GF-D8 (cell line): ENCODE measurements around the gene PER1.

Source experiments
- DNase-seq: peaks from one replicate; lab custom pipeline; 2025; lab: John Stamatoyannopoulos, UW

Gene PER1

DNA sequence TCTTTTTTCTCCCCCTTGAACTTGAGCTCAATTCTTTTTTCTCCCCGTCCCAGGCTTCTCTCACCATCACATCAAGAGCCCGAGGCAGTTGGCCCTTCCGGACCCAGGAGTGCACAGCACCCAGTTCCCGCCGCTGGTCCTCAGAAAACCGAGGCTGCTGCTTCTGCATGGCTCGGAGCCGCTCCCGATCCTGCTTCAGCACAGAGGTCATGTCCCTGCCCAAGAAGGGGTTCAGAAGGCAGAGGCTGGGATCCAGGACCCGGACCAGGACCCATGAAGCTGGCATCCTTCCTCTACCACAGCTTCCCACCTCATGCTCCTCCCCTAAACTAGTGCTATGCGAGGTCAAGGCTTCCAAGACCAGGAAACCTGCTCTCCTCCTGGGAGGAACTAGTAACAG, 10.5 kb downstream of the PER1 start:
- no peak for DNase-seq

- DNase-seq, result no peak
Observed at GRCh38 chr17:8141045-8141444, 11.2 kb downstream of the PER1 start.

DNA sequence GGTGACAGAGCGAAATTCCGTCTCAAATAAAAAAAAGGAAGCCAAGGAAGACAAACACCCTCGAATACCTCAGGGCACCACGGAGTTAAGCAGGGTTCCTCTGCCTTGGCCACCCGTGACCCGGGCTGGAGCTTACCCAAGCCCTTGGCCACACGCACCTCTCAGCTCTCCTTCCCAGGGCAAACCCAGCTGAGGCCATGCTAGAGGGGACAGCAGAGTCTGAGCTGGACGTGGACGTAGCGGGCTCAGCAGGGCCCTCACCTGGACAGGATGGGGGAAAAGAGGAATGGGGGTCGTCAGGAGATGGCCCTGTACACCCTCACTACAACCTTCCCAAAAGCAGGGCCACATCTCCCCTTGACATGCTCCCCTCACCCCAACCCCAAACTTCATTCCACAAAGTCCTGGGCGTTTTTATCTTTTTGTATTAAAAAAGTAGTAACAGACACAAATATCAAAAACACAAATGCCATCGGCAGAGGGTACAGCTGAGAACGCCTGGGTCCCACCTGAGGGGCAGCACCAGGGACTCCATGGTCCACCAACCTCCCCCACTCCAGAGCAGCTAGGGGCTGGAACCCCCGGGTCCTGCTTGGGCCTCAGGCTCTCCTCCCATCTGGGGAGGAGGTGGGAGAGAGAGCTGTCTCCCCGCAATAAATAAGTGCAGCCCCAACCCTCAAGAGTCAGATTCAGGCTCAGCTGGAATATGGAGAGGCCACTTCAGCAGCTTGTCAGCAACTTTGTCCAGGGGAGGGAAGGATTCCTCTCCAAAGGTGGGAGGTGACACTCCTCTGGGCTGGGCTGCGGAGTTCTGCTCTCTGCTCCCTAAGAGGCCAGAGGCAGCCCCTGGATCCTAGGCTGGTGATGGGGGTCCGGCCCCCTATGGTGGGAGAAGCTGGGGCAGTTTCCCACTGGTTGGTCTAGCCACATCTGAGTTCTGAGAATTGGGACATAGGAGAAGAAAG, 11.9 kb downstream of the PER1 start:
- no peak for DNase-seq

DNA sequence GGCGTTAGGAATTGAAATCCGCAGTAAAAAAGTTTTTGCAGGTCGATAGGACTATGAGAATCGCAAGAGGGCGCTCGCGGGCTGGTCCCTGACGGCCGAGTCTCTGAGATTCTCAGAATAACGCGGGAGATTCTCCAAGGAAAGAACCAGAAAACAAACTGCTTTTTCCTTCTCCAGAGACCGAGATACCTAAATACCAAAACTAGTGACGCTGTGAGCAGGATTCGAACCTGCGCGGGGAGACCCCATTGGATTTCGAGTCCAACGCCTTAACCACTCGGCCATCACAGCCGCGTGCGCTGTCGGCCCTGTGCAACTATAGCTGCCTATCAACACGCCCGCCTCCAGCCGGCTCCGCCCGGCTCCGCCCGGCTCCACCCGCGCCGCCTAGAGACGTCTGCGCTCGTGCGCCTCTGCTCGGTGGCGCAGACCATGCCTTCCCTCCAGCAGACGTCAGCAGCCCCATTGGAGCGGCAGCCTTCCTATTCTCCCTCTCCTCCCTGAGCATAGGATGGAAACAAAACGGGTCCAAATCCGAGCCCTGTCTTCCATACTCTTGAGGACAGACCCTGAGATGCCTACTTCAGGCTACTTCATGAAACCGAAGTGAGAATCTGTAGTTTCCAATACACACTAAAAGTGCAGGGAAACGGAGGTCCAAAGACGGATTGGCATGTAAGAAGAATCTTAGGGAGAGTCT, 13.4 kb downstream of the PER1 start:
- peak; percentile 77 for DNase-seq

- DNase-seq, result no peak
Observed at GRCh38 chr17:8138374-8138671, 13.9 kb downstream of the PER1 start.

DNA sequence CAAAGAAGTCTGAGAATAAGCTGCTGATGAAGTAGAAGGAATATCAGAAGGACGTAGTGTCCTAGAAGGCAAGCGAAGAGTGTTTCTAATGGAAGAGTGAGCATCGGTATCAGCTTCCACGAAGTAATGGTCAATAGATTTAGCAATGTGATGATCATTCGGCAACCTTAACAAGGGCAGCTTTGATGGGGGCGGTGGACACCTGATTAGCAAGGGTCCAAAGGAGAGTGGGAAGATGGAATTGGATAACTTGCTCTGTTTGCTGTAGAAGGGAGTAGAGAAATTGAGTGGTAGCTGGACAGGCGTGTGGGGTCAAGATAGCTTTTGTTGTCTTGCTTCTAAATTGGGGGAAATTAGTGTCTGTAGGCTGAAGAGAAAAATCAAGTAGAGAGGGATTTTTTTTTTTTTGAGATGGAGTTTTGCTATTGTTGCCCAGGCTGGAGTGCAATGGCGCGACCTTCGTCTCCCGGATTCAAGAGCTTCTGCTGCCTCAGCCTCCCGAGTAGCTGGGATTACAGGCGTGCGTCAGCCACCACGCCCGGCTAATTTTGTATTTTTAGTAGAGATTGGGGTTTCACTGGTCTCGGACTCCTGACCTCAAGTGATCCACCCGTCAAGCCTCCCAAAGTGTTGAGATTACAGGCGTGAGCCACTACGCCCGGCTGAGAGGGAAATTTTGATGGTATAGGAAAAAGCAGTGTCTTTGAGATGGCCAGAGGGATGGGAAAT, 14.4 kb downstream of the PER1 start:
- DNase-seq, result no peak

DNA sequence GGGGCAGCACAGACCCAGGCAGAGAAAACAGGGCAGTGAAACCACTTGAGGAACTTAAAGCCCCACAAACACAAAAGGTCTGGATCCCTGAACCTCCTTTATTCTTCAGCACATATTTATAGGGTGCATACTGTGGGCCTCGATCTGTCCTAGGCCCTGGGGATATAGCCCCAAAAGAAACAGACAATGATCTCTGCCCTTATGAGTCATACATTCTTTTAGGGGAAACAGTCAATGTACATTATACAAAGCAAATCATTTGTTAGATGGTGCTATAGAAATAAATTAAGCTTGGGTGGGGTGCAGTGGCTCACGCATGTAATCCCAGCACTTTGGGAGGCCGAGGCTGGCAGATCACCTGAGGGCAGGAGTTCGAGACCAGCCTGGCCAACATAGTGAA, 18.3 kb downstream of the PER1 start:
- DNase-seq, result no peak

DNA sequence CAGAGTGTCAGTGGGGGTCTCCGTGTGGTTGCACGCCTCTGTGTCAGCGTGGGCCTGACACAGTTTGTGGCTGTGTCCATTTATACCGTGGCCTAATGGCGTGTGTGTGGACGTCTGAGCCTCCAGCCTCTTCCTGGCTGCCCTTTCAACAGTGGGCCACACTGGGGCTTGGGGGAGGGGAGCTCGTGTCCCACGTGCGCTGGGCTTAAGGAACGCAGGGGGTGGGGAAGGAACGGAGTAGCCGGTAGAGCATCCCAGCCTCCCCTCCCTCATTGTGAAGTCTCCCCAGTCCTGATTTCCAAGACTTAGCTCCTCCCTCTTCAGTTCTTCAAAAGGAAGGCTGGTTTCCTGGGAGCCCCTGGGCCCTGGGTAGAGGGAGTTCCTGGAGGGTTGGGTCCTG, 18.8 kb downstream of the PER1 start:
- no peak for DNase-seq

DNA sequence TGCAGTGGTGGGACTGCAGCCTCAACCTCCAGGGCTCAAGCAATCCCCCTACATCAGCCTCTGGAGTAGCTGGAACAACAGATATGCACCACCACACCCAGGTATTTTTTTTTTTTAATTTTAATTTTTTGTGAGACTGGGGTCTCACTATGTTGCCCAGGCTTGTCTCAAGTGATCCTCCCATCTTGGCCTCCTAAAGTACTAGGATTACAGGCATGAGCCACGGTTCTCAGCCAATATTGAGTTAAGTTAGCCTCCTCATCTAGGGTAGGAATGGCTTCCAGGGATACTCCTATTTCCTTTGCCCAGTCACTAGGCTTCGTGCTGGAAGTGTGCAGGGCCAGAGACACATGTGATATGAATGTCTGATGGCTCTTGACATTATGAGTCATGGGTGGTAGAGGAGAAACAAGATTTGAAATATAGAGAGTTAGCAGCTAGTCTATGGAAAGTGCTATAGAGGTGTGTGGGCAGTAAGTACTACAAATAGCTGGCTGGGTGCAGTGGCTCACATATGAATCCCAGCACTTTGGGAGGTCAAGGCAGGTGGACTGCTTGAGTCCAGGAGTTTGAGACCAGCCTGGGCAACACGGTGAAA, 20.3 kb downstream of the PER1 start:
- DNase-seq, result no peak

DNA sequence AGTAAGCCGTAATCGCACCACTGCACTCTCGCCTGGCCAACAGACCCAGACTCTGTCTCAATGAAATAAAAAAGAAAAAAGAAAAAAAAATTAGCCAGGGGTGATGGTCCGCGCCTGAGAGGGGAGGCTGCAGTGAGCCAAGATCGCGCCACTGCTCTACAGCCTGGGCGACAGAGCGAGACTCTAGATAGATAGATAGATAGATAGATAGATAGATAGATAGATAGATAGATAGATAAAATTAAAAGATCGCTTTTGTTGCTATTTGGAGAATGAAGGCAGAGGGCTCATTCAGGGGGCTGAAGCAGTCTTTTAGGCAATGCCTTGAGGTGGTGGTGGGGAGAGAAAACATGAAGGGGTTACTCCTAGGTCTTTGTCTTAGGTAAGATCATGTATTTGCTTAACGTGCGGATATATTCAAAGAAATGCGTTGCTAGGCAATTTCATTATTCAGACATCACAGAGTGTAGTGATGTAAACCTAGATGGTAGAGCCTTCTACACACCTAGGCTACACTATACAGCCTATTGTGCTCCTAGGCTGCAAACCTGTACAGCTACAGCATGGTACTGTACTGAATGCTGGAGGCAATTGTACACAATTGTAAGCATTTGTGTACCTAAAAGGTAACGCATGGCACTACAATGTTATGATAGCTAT, 23.9 kb downstream of the PER1 start:
- no peak for DNase-seq

- no peak for DNase-seq
Observed at GRCh38 chr17:8126491-8127066, 25.6 kb downstream of the PER1 start.

DNA sequence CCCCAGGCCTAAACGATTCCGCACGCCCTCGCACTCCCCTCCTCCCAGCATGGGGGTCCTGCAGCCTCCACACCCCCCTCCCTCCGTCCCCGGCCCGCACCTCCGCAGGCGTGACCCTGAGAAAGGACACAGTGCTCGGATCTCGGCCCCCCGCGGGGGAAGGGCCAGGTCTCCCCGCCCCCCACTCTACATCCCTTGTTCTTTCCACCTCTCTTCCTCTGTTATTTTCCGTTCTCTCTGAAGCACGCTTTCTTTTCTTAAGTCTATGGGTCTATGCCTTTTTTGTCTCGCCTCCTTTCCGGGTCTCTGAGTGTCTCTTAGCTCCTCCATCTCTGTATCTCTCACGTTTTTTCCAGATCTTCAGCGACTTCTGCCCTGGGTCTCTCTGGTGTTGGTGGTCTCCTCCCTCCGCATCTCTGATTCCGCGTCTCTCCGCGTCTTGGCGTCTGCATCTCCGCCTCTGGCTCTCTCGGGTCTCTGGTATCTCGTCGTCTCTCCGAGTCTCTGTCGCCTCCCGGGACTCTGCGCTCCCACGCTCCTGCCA, 26.2 kb downstream of the PER1 start:
- no peak for DNase-seq

GRCh38 chr17:8125154-8125946, 26.9 kb downstream of the PER1 start:
- DNase-seq, result no peak

GRCh38 chr17:8124350-8125153, 27.7 kb downstream of the PER1 start:
- DNase-seq, result no peak

DNA sequence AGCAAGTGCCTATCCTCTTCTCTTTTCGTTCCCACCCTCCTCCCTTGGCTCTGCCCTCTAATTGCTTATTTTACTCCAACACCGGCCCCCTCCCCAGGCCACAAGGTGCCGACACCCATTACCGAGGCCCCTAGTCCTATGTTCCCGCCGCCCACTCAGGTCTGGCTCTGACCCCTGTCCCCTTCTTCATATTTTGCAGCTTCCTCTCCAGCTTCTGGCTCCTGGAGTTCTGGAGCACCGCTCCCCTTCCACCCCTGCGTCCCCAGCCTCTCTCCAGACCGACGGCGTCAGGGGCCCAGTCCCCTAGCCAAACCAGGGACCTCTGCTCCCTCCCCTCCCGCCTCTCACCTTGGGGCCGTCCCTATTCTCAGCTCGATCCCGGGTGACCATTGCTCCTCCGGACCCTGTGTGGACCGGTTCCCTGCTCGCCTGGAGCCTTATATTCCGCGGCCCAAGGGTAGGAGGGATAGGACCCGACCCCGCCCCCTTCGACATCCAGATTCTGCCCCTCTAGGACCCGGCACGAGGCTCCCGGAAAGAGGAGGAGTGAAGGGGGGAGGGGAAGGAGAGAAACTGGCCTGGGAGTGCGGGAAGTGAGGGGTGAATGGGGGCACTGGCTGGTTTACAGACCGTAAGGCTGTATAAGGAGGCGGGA, 28.4 kb downstream of the PER1 start, which contains the start of gene HES7:
HES7 (minus strand) TSS at position 412 of the 655 bp plus-strand sequence; CDS start at position 390, 22 bp downstream.
- no peak for DNase-seq

- no peak for DNase-seq
Observed at GRCh38 chr17:8122924-8123694, 29.1 kb downstream of the PER1 start.

DNA sequence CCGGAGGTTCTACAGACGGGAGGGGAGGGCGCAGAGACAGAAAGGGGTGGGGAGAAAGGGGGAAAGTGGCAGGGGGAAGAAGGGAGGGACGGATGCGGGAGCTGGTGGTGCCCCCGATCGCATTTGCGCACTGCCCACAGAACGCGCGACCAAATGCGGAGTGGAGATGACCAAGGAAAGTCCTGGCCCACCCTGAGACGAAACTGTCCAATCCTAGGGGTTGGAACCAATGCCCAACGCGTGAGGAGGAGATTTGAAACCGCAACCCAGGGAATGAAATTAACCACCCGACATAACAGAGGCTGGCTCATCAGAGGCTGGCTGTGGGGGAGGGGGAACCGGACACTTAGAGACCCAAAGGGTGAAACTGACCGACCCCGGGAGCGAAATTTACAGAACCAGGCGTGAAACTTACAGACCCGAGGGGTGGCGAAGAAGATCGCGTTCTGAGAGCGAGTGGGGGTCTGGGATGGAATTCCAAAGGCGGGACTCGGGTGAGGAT, 29.7 kb downstream of the PER1 start:
- DNase-seq, result no peak
